Activated naive CD4-positive, alpha-beta T cell treated with anti-CD3 and anti-CD28 coated beads, Interleukin-2, amount 50 U/mL, for 24 hours (primary cell): Measurements from ENCODE around the gene TNFRSF12A.
A peak's percentile ranks its signal among the peaks of the same experiment; 100 is the strongest.

ENCODE experiments used
- H3K27ac Mint-ChIP-seq: one replicate; pipeline ENCODE4 v1.8.0; 2021; ENCODE audit warnings: mild to moderate bottlenecking, mixed read lengths
- H3K27me3 Mint-ChIP-seq: one replicate; pipeline ENCODE4 v1.8.0; 2021; ENCODE audit warnings: mixed read lengths
- H3K36me3 Mint-ChIP-seq: one replicate; pipeline ENCODE4 v1.8.0; 2021; ENCODE audit warnings: mixed read lengths
- H3K4me1 Mint-ChIP-seq: one replicate; pipeline ENCODE4 v1.8.0; 2021; ENCODE audit warnings: mixed read lengths
- H3K4me3 Mint-ChIP-seq: one replicate; pipeline ENCODE4 v1.8.0; 2021; ENCODE audit warnings: mild to moderate bottlenecking, mixed read lengths
- H3K9me3 Mint-ChIP-seq: one replicate; pipeline ENCODE4 v1.8.0; 2021; ENCODE audit warnings: mixed read lengths

TNFRSF12A gene

GRCh38 chr16:2981177-2981898, 38.8 kb upstream of the TNFRSF12A start:
- Mint-ChIP-seq H3K27ac (peak overlapping the region; percentile 13), H3K4me3 (peak overlapping the region; percentile 85), H3K27me3 (no peaks in the 10 kb centered on the region), H3K9me3 (no peaks in the 10 kb centered on the region), H3K4me1 (peaks cover 16% of the 10 kb centered on the region), H3K36me3 (no peaks in the 10 kb centered on the region)

- H3K4me1 Mint-ChIP-seq: peaks cover 16% of the 10 kb centered on the region
- H3K36me3 Mint-ChIP-seq: no peaks in the 10 kb centered on the region
- no peaks in the 10 kb centered on the region for H3K27me3 Mint-ChIP-seq
- H3K27ac Mint-ChIP-seq: peak overlapping the region; percentile 13
- no peaks in the 10 kb centered on the region for H3K9me3 Mint-ChIP-seq
- peak overlapping the region; percentile 85 for H3K4me3 Mint-ChIP-seq
These were observed 38.3 kb upstream of the TNFRSF12A start for GRCh38 chr16:2981899-2982250.

GRCh38 chr16:2982402-2982801, 37.8 kb upstream of the TNFRSF12A start:
- Mint-ChIP-seq H3K9me3 (no peaks in the 10 kb centered on the region), H3K4me3 (no peak overlapping the region), H3K4me1 (peaks cover 16% of the 10 kb centered on the region), H3K27me3 (no peaks in the 10 kb centered on the region), H3K27ac (no peak overlapping the region), H3K36me3 (no peaks in the 10 kb centered on the region)

- Mint-ChIP-seq H3K9me3 (no peaks in the 10 kb centered on the region), H3K27ac (no peak overlapping the region)
These were observed 36.4 kb upstream of the TNFRSF12A start for GRCh38 chr16:2983706-2984136.

DNA sequence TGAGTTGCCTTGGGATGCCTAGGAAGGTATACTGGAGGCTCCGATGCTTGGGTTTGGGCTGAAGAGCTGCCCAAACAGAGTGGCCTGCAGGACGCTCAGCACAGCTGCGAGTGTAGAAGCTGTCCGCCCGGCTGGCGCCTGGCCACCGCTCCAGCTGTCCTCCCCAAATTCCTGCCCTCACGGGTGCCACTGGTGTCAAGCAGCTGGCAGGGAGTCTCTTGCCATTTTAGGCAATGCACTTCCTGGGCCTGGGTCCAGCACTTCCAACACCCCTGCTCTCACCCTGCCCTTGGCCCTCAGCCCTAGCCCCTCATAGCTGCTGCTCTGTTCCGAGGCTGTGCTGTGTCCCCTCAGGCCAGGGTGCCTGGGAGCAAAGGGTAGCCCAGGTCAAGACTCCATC, 34.7 kb upstream of the TNFRSF12A start:
- Mint-ChIP-seq H3K27me3 (no peaks in the 10 kb centered on the region), H3K4me3 (no peak overlapping the region), H3K4me1 (peaks cover 16% of the 10 kb centered on the region), H3K36me3 (no peaks in the 10 kb centered on the region), H3K27ac (no peak overlapping the region), H3K9me3 (no peaks in the 10 kb centered on the region)

More at GRCh38 chr16:2983706-2984136, 36.4 kb upstream of the TNFRSF12A start:
- no peak overlapping the region for H3K4me3 Mint-ChIP-seq
- H3K27me3 Mint-ChIP-seq: no peaks in the 10 kb centered on the region
- H3K4me1 Mint-ChIP-seq: peaks cover 16% of the 10 kb centered on the region
- no peaks in the 10 kb centered on the region for H3K36me3 Mint-ChIP-seq

GRCh38 chr16:2985893-2986355, 34.2 kb upstream of the TNFRSF12A start:
- Mint-ChIP-seq H3K9me3 (no peaks in the 10 kb centered on the region), H3K4me3 (no peak overlapping the region), H3K27me3 (no peaks in the 10 kb centered on the region), H3K27ac (no peak overlapping the region), H3K4me1 (peaks cover 12% of the 10 kb centered on the region), H3K36me3 (no peaks in the 10 kb centered on the region)

DNA sequence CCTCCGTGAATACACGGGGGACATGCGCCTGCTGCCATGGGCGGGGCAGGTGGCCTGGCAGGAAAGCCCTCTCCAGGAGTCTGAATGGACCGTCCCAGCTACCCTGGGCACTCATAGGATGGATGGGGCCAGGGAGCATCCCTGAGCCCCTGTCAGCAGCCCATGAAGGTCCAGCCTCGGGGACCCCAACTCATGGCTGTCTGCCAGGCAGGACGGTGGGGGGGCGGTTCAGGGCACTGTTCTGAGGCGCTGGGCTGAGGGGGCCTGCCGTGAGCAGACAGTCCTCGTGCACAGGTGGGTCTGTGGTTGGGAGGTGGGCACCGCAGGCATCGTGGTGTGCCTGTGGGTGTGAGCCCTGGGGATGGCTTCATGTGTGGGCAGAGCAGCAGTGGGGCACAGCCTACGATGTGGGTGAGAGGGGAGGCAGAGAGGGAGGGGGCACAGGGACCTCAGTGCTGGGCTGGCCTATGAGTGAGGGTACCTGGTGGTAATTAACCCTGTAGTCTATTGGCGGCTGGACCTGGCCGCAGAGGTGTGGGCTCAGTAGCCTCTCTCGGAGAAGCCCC, 33.5 kb upstream of the TNFRSF12A start:
- no peaks in the 10 kb centered on the region for H3K27me3 Mint-ChIP-seq

DNA sequence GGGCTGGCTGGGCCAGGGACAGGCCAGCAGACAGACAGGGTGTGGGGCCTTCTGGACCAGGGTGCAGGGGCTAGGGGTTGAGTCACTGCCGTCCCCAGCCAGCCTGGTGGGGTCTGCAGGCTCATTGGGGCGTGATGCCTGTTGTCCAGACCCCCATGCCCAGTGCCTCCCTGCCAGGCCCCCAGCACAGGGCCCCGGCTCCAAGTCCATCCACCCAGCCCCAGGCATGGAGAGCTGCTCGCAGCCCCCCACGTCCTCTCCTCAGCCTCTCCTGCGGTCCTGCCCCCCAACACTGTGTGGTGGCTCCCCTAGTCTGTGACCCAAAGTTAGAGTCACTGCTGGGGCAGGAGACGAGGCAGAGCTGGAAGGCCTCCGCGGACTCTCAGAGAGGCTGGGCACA, 32.9 kb upstream of the TNFRSF12A start:
- Mint-ChIP-seq H3K36me3 (no peaks in the 10 kb centered on the region), H3K9me3 (no peaks in the 10 kb centered on the region), H3K4me3 (no peak overlapping the region), H3K27ac (no peak overlapping the region), H3K4me1 (peaks cover 4% of the 10 kb centered on the region), H3K27me3 (no peaks in the 10 kb centered on the region)

More for the DNA sequence above, 33.5 kb upstream of the TNFRSF12A start:
- Mint-ChIP-seq H3K27ac (no peak overlapping the region), H3K36me3 (no peaks in the 10 kb centered on the region), H3K9me3 (no peaks in the 10 kb centered on the region), H3K4me3 (no peak overlapping the region), H3K4me1 (peaks cover 6% of the 10 kb centered on the region)

DNA sequence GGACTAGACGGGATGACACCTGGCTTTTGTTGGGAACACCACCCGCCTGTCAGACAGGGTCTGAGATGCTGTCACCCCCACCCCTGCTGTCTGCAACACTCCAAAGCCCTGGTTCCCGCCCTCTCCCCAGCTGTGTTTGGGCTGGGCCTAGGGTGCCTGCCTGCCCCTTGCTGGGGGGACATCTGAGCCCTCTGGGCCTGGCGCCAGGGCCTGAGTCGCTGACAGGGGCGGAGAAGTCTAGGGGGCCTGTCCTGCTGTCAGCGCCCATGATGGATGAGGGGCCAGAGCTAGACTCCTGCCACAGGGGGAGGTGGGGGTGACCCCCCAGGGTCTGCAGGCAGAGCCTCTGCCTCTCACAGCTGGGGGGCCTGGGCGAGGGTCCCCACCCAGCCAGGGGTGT, 32.3 kb upstream of the TNFRSF12A start:
- Mint-ChIP-seq H3K27me3 (no peaks in the 10 kb centered on the region), H3K36me3 (no peaks in the 10 kb centered on the region), H3K9me3 (no peaks in the 10 kb centered on the region), H3K4me3 (no peak overlapping the region), H3K27ac (no peak overlapping the region), H3K4me1 (peaks cover 4% of the 10 kb centered on the region)

GRCh38 chr16:2988590-2989099, 31.5 kb upstream of the TNFRSF12A start:
- Mint-ChIP-seq H3K27me3 (no peaks in the 10 kb centered on the region), H3K27ac (no peak overlapping the region), H3K4me1 (peaks cover 4% of the 10 kb centered on the region), H3K9me3 (no peaks in the 10 kb centered on the region), H3K4me3 (no peak overlapping the region), H3K36me3 (no peaks in the 10 kb centered on the region)

GRCh38 chr16:2990891-2991290, 29.3 kb upstream of the TNFRSF12A start:
- Mint-ChIP-seq H3K9me3 (no peaks in the 10 kb centered on the region), H3K4me3 (no peak overlapping the region), H3K4me1 (no peaks in the 10 kb centered on the region), H3K36me3 (no peaks in the 10 kb centered on the region), H3K27me3 (no peaks in the 10 kb centered on the region), H3K27ac (no peak overlapping the region)

- Mint-ChIP-seq H3K27ac (no peak overlapping the region), H3K9me3 (no peaks in the 10 kb centered on the region), H3K4me1 (no peaks in the 10 kb centered on the region), H3K27me3 (no peaks in the 10 kb centered on the region), H3K36me3 (no peaks in the 10 kb centered on the region), H3K4me3 (no peak overlapping the region)
These were observed 28.5 kb upstream of the TNFRSF12A start for GRCh38 chr16:2991566-2992261.

DNA sequence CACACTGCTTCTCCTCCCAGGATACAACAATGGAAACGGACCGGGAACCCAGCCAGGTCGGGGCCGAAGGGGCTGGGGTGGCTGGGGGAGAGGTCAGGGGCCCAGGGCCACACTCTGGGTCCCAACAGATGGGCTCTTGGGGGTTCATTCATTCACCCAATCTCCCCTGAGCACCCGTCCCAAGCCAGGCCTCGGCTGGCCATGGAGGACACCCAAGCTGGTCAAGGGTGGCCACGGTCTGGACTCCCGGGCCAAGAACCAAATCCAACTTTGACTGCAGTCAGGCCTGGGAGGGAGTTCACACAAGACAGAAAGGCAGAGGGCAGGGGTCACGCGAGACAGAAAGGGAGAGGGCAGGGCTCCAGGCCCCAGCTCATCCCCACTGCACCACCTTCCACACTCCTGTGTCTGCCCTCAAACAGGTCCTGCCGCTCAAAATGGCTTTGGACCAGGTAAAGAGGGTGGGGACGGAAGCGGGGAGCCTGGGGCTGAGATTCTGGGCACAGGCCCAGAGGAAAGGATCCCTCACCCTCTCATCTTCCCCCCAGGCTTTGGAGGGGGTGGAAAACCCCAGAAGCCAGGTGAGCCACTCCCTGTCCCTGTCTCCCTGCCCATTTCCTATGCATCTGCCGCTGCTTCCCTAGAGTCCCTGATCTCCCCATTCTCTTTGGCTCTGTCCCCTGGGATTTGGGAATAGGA, 27.6 kb upstream of the TNFRSF12A start:
- H3K9me3 Mint-ChIP-seq: no peaks in the 10 kb centered on the region
- H3K4me3 Mint-ChIP-seq: no peak overlapping the region
- H3K27ac Mint-ChIP-seq: no peak overlapping the region
- H3K4me1 Mint-ChIP-seq: no peaks in the 10 kb centered on the region
- no peaks in the 10 kb centered on the region for H3K27me3 Mint-ChIP-seq
- H3K36me3 Mint-ChIP-seq: no peaks in the 10 kb centered on the region

DNA sequence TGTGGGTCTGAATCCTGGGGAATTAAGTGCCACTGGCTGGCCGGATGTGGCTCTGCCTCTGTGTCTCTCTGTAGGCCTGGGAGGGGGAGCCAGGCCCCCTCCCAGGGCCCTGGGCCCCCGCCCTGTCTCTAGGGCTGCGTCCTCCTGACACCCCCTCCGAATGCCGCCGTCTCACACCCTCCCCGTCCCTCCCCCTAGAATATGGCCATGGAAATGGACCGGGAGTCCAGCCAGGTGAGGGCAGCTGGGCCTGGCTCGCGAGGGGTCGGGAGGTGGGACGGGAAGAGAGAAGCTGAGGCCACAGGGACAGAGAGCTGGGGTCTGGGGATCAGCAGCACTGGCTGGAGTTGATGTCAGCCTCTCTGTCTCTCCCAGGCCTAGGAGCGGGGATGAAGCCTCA, 23.9 kb upstream of the TNFRSF12A start:
- Mint-ChIP-seq H3K4me1 (no peaks in the 10 kb centered on the region), H3K27ac (no peak overlapping the region), H3K4me3 (no peak overlapping the region), H3K27me3 (no peaks in the 10 kb centered on the region), H3K9me3 (no peaks in the 10 kb centered on the region), H3K36me3 (no peaks in the 10 kb centered on the region)

DNA sequence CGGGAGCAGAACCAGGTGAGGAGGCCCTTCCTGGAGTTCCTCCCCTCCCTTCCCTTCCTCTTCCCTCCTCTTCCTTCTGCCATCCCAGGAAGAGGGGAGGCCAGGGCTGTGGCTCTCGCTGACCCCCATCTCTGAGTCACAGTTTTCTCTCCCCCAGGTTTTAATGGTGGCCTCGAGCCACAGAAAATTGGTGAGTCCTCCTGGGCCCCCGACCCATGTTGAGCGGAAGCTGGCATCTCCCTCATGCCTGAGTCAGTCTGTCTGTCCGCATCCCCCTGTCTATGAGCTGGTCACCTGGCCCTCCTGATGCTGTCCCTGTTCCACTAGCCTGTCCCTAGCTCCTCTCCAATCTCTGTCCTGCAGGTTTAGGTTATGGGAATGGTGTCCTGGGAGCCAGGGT, 20.2 kb upstream of the TNFRSF12A start:
- H3K9me3 Mint-ChIP-seq: no peaks in the 10 kb centered on the region
- H3K4me3 Mint-ChIP-seq: no peak overlapping the region
- no peaks in the 10 kb centered on the region for H3K36me3 Mint-ChIP-seq
- peak overlapping the region; percentile 70 for H3K27ac Mint-ChIP-seq
- peaks cover under 1% of the 10 kb centered on the region for H3K27me3 Mint-ChIP-seq
- no peaks in the 10 kb centered on the region for H3K4me1 Mint-ChIP-seq
